GM21825 (cell line): ENCODE results near the gene SRBD1.

ENCODE experiments used
- ATAC-seq: cut with Tn5 transposase; IDR thresholded peaks from one replicate; pipeline ENCODE4 v1.9.1; 2021; ENCODE audit warnings: mild to moderate bottlenecking, moderate library complexity; ENCODE audit not compliant: unreplicated experiment

The SRBD1 gene

GRCh38 chr2:45388541-45389100, 222.4 kb downstream of the SRBD1 start:
- ATAC-seq = no peak

GRCh38 chr2:45382744-45383143, 228.3 kb downstream of the SRBD1 start:
- no peak for ATAC-seq

GRCh38 chr2:45380131-45380836, 230.8 kb downstream of the SRBD1 start:
- no peak for ATAC-seq

GRCh38 chr2:45379399-45380087, 231.5 kb downstream of the SRBD1 start:
- ATAC-seq = no peak

DNA sequence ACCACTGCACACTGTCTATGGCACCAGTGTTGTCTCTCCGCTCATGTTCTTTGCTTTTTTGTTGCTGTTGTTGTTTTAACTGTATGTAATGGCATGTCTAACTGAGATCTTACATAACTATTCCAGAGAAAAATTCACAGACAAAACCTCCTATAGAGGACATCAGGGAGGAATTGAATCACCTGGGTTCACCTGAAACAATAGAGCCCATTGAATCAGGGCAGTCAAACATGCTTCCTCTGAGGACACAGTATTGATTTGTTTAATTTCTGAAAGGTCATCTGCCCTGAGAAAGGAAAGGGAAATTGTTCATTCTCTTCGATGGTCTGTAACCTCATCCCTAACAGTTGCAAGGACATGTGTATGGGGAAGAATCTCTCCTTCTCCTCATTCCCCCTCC, 237.5 kb downstream of the SRBD1 start:
- ATAC-seq = no peak

GRCh38 chr2:45370369-45370768, 240.7 kb downstream of the SRBD1 start:
- no peak for ATAC-seq

GRCh38 chr2:45368792-45369191, 242.3 kb downstream of the SRBD1 start:
- ATAC-seq = no peak

DNA sequence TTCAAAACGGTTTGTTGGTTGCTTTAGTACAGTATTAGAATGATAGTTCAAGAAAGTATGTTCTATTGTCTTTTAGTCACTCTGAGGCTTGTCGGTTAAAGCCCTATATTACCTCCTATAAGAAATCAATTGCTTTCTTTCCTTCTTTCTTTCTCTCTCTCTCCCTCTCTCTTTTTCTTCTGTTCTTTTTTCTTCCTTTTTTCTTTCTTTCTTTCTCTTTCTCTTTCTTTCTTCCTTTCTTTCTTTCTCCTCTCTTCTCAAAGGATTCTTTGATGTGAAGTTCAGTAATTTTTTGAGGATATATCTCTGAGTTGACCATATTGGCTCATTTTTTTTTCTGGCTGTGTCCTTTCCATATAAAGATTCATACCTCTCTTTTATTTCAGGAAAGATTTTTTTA, 249.4 kb downstream of the SRBD1 start:
- ATAC-seq = no peak

DNA sequence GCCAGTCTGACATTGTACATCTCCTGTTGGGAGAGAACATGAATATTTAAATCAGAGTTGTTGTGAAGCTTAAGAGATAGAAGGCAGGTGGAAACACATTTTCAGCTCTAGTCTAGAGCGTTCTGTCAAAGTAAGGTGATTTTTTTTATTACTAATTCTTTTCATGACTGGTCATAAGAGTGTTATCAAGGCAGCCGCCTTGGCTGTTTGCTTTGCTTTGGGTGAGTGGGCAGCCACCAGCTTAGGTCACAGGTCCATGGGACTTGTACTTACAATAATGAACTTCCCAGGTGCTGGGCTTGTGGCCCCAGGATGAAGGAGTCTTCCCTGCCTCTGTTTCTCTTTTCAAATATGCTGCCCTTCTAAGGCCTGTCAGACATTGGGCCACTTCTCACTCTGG, 256.3 kb downstream of the SRBD1 start:
- no peak for ATAC-seq

DNA sequence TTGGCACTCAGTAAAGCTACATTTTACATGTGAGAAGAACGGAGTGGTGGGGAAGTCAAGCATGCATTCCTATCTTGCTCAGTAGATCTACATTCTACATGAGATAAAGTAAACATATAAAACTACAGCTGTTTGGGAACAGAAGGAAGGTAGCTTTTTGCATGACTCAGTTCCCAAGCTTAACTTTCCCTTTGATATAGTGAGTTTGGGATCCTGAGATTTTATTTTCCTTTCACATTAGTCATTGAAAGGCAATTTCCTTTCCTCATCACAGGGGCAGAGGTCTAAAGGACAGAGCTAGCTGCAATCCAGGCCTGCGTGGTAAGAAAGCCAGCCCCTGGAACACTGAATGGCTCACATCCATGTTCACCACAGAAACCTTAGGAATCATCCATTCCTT, 257.2 kb downstream of the SRBD1 start:
- no peak for ATAC-seq

GRCh38 chr2:45352506-45352905, 258.6 kb downstream of the SRBD1 start:
- no peak for ATAC-seq

- ATAC-seq = no peak
Observed at GRCh38 chr2:45345331-45346234, 265.5 kb downstream of the SRBD1 start.

GRCh38 chr2:45344502-45344901, 266.6 kb downstream of the SRBD1 start:
- no peak for ATAC-seq

- ATAC-seq = no peak
Observed at GRCh38 chr2:45344071-45344470, 267.0 kb downstream of the SRBD1 start.

GRCh38 chr2:45343251-45344017, 267.6 kb downstream of the SRBD1 start:
- no peak for ATAC-seq

DNA sequence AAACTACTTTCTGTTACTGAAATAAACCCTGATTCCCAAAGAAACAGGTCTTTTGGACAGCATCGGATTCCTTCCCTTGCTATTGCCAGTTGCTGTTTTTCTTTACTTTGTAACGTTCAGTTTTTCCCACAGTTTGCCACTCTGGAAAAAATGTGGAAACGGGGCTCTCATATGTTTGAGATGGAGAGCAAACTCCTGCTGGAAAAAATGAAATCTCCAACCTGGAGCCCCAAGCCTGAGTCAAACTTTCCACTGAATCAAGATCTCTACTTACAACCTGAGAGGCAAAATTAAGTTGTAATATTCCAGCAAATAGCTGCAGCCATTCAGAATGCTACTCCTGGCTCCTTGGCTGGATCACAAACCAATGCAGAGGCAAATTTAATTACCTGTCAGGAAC, 270.7 kb downstream of the SRBD1 start:
- ATAC-seq = no peak

GRCh38 chr2:45339253-45339652, 271.8 kb downstream of the SRBD1 start:
- no peak for ATAC-seq
